ENCODE results near the gene KCTD16. TPM values are rescaled to one million over a fixed set of nuclear protein-coding genes. Genes with fewer than 3 reads are reported as not detected.

KCTD16 gene
- total and polyA plus RNA-seq, 2 experiments from 2014 or later: 0.02 to 0.76 TPM

- TF ChIP-seq CREB1 (CRISPR knock-in tag; IDR thresholded peaks at IDR 0.05; ENCODE audit: low read depth): no peak
- no peak for TF ChIP-seq POLR2AphosphoS5 (IDR thresholded peaks at IDR 0.05; ENCODE audit: low read depth)
- TF ChIP-seq ZNF114 (CRISPR knock-in tag; IDR thresholded peaks at IDR 0.05): no peak
Measured at GRCh38 chr5:144377207-144377606, 206.5 kb downstream of the KCTD16 start (continued).

- DNase-seq (ENCODE audit: low spot score) (no peak), ATAC-seq (no peak)
- H3K4me3 Mint-ChIP-seq: no peak overlapping the region
- no peaks in the 10 kb centered on the region for H3K36me3 Mint-ChIP-seq (ENCODE audit: low read depth)
- no peak for TF ChIP-seq STAT1 (IDR thresholded peaks at IDR 0.05; ENCODE audit: unreplicated experiment)
- no peak for TF ChIP-seq ZNF114 (CRISPR knock-in tag; IDR thresholded peaks at IDR 0.05)
- no peak for TF ChIP-seq CTCF (conservative IDR thresholded peaks at IDR 0.05; ENCODE audit: low read depth in 2 of 2)
- no peak for TF ChIP-seq ZNF462 (CRISPR knock-in tag; IDR thresholded peaks at IDR 0.05)
- TF ChIP-seq POLR2AphosphoS5 (IDR thresholded peaks at IDR 0.05; ENCODE audit: low read depth): no peak
- no peak for TF ChIP-seq CREB1 (CRISPR knock-in tag; IDR thresholded peaks at IDR 0.05; ENCODE audit: low read depth)
- no peak for TF ChIP-seq EZH2phosphoT487 (IDR thresholded peaks at IDR 0.05; ENCODE audit: unreplicated experiment)
- no peak for TF ChIP-seq ETS1 (IDR thresholded peaks at IDR 0.05)
- no peak for TF ChIP-seq REST (IDR thresholded peaks at IDR 0.05; ENCODE audit: unreplicated experiment)
- no peak for TF ChIP-seq ZNF331 (CRISPR knock-in tag; IDR thresholded peaks at IDR 0.05; ENCODE audit: low read depth)
- TF ChIP-seq NANOG (IDR thresholded peaks at IDR 0.05; ENCODE audit: borderline replicate concordance): no peak
- TF ChIP-seq JUNB (IDR thresholded peaks at IDR 0.05; ENCODE audit: unreplicated experiment): no peak
- TF ChIP-seq EZH2 (IDR thresholded peaks at IDR 0.05; ENCODE audit: low read depth, unreplicated experiment): no peak
- H2AFZ ChIP-seq: no peak overlapping the region
- peaks cover 8% of the 10 kb centered on the region; the same call in 2 of the 3 replicates for H3K4me1 Mint-ChIP-seq
- no peak overlapping the region for H3K27ac Mint-ChIP-seq
- no peak overlapping the region for H3K27ac ChIP-seq (ENCODE audit: low read depth)
- H3K79me2 ChIP-seq (replicated peaks; ENCODE audit: insufficient read depth): no peaks in the 10 kb centered on the region
- H3K4me2 ChIP-seq: no peak overlapping the region
- H3K4me3 ChIP-seq: no peak overlapping the region
- H3F3A ChIP-seq (replicated peaks; ENCODE audit: low read depth): no peaks in the 10 kb centered on the region
- no peaks in the 10 kb centered on the region for H3K27me3 Mint-ChIP-seq (ENCODE audit: insufficient read depth, low read depth, poor library complexity)
- no peaks in the 10 kb centered on the region for H4K20me1 ChIP-seq (replicated peaks; ENCODE audit: insufficient read depth)
- no peaks in the 10 kb centered on the region for H3K27me3 ChIP-seq (ENCODE audit: insufficient read depth)
- no peaks in the 10 kb centered on the region for H3K9me2 ChIP-seq (ENCODE audit: insufficient read depth)
- peaks cover 10% of the 10 kb centered on the region; the same call in 2 of the 3 replicates for H3K9me3 Mint-ChIP-seq
- H3K36me3 ChIP-seq (ENCODE audit: insufficient read depth): no peaks in the 10 kb centered on the region
- H3K4me1 ChIP-seq (ENCODE audit: insufficient read depth): peaks cover 8% of the 10 kb centered on the region
Measured at GRCh38 chr5:144378681-144379080, 208.0 kb downstream of the KCTD16 start.
